ENCODE measurements around the gene GOT1.

The GOT1 gene

DNA sequence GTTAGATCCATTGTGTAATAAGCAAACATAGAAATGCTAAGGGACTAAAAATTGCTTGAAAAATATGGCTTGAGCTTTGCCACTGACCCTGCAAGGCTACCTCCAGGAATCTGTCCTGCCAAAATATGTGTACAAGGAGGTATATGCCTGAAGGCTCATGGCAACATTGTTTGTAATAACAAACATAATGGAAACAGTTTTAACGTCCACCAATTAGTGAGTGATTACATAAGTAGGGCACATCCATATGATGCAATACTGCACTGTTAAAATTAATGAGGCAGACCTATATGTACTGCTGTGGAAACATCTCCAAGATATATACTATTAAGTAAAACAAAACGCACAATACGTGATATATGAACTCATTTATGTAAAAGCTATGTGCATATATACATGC is 13.1 kb upstream of the GOT1 start:
- Histone ChIP-seq H3K14ac (ENCODE audit: low read length) (no peak overlapping the region), H2AFZ (ENCODE audit: insufficient read depth, low read length, poor library complexity) (no peak overlapping the region), H3K9ac (ENCODE audit: low read length) (no peak overlapping the region), H3K27me3 (ENCODE audit: insufficient read depth, low read length) (no peaks in the 10 kb centered on the region), H3K23ac (ENCODE audit: low read length) (no peak overlapping the region), H4K8ac (ENCODE audit: low read depth, low read length) (no peak overlapping the region), H3K9me3 (ENCODE audit: insufficient read depth, low read depth, low read length) (no peaks in the 10 kb centered on the region), H3K4me1 (ENCODE audit: control insufficient read depth in 1 of 2, insufficient read depth in 2 of 2, low read length in 2 of 2) (peaks cover 0 to 1% of the 10 kb centered on the region in 2 experiments), H2BK5ac (ENCODE audit: low read depth, low read length, poor library complexity) (no peak overlapping the region), H3K79me2 (ENCODE audit: control insufficient read depth, insufficient read depth, low read length, poor library complexity) (no peaks in the 10 kb centered on the region), H4K91ac (ENCODE audit: low read depth, low read length) (no peak overlapping the region), H3K4me2 (ENCODE audit: low read length) (no peak overlapping the region), H3K4me3 (ENCODE audit: low read depth, low read length) (no peak overlapping the region), H2BK120ac (ENCODE audit: insufficient read depth, low read length, poor library complexity) (no peak overlapping the region), H3K4ac (ENCODE audit: low read depth, low read length) (no peak overlapping the region), H3K36me3 (ENCODE audit: control insufficient read depth in 1 of 2, insufficient read depth in 2 of 2, low read length in 2 of 2) (no peaks in the 10 kb centered on the region), H4K12ac (ENCODE audit: low read depth, low read length) (no peak overlapping the region), H3K27ac (ENCODE audit: low read depth, low read length) (no peak overlapping the region), H2AK5ac (ENCODE audit: low read length) (no peak overlapping the region), H2BK12ac (ENCODE audit: low read length) (no peak overlapping the region), H3K18ac (ENCODE audit: low read length) (no peak overlapping the region), H3K79me1 (ENCODE audit: low read length) (no peaks in the 10 kb centered on the region)
- DNase-seq = peak; percentile 68 to 95
- no CpG with 5 or more reads among the region's 3 CpGs for WGBS (ENCODE audit: extremely low coverage, insufficient coverage, insufficient read length)

DNA sequence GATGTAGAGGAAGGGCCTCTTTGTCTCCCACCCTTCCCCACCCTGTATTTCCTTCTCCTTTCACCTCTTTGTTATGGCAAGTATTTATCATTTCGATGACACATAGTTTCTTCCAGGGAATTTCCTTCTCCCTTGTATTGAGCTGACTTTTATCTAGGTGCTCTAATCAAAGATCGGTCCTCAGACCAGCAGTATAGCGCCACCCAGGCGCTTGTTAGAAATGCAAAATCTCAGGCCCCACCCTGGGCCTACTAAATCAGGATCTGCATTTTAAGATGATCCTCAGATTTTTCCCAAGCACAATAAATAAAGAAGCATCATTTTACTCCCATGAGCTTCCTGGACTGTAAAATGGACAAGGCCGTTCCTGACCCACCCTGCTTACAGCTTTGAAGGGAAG is 12.0 kb upstream of the GOT1 start:
- no peak overlapping the region for H2BK12ac ChIP-seq (ENCODE audit: low read length)
- H3K79me2 ChIP-seq (ENCODE audit: control insufficient read depth, insufficient read depth, low read length, poor library complexity) = no peaks in the 10 kb centered on the region
- no peak overlapping the region for H3K4me3 ChIP-seq (ENCODE audit: low read depth, low read length)
- H3K36me3 ChIP-seq (ENCODE audit: control insufficient read depth in 1 of 2, insufficient read depth in 2 of 2, low read length in 2 of 2) = no peaks in the 10 kb centered on the region
- H4K12ac ChIP-seq (ENCODE audit: low read depth, low read length) = no peak overlapping the region
- no peak overlapping the region for H2AFZ ChIP-seq (ENCODE audit: insufficient read depth, low read length, poor library complexity)
- H3K4me2 ChIP-seq (ENCODE audit: low read length) = no peak overlapping the region
- H2BK120ac ChIP-seq (ENCODE audit: insufficient read depth, low read length, poor library complexity) = no peak overlapping the region
- no peak overlapping the region for H3K4ac ChIP-seq (ENCODE audit: low read depth, low read length)
- no peak overlapping the region for H2BK5ac ChIP-seq (ENCODE audit: low read depth, low read length, poor library complexity)
- H4K8ac ChIP-seq (ENCODE audit: low read depth, low read length) = no peak overlapping the region
- no peak for DNase-seq
- no peak overlapping the region for H3K18ac ChIP-seq (ENCODE audit: low read length)
- H3K14ac ChIP-seq (ENCODE audit: low read length) = no peak overlapping the region
- H3K9ac ChIP-seq (ENCODE audit: low read length) = no peak overlapping the region
- no peaks in the 10 kb centered on the region for H3K27me3 ChIP-seq (ENCODE audit: insufficient read depth, low read length)
- no peak overlapping the region for H3K27ac ChIP-seq (ENCODE audit: low read depth, low read length)
- H3K9me3 ChIP-seq (ENCODE audit: insufficient read depth, low read depth, low read length) = no peaks in the 10 kb centered on the region
- H4K91ac ChIP-seq (ENCODE audit: low read depth, low read length) = no peak overlapping the region
- WGBS (ENCODE audit: extremely low coverage, insufficient coverage, insufficient read length) = no CpG with 5 or more reads among the region's 5 CpGs
- peaks cover 0 to 1% of the 10 kb centered on the region in 2 experiments for H3K4me1 ChIP-seq (ENCODE audit: control insufficient read depth in 1 of 2, insufficient read depth in 2 of 2, low read length in 2 of 2)
- H2AK5ac ChIP-seq (ENCODE audit: low read length) = no peak overlapping the region
- H3K79me1 ChIP-seq (ENCODE audit: low read length) = no peaks in the 10 kb centered on the region
- no peak overlapping the region for H3K23ac ChIP-seq (ENCODE audit: low read length)

- Histone ChIP-seq H4K91ac (ENCODE audit: low read depth, low read length) (no peak overlapping the region), H3K4me1 (ENCODE audit: control insufficient read depth in 1 of 2, insufficient read depth in 2 of 2, low read length in 2 of 2) (no peaks in the 10 kb centered on the region), H2AFZ (ENCODE audit: insufficient read depth, low read length, poor library complexity) (no peak overlapping the region), H2AK5ac (ENCODE audit: low read length) (no peak overlapping the region), H3K4ac (ENCODE audit: low read depth, low read length) (no peak overlapping the region), H2BK12ac (ENCODE audit: low read length) (no peak overlapping the region), H3K9ac (ENCODE audit: low read length) (no peak overlapping the region), H4K8ac (ENCODE audit: low read depth, low read length) (no peak overlapping the region), H3K27me3 (ENCODE audit: insufficient read depth, low read length) (no peaks in the 10 kb centered on the region), H3K9me3 (ENCODE audit: insufficient read depth, low read depth, low read length) (no peaks in the 10 kb centered on the region), H3K36me3 (ENCODE audit: control insufficient read depth in 1 of 2, insufficient read depth in 2 of 2, low read length in 2 of 2) (no peaks in the 10 kb centered on the region), H3K18ac (ENCODE audit: low read length) (no peak overlapping the region), H2BK5ac (ENCODE audit: low read depth, low read length, poor library complexity) (no peak overlapping the region), H3K23ac (ENCODE audit: low read length) (no peak overlapping the region), H4K12ac (ENCODE audit: low read depth, low read length) (no peak overlapping the region), H3K79me1 (ENCODE audit: low read length) (no peaks in the 10 kb centered on the region), H3K79me2 (ENCODE audit: control insufficient read depth, insufficient read depth, low read length, poor library complexity) (no peaks in the 10 kb centered on the region), H3K4me3 (ENCODE audit: low read depth, low read length) (no peak overlapping the region), H3K27ac (ENCODE audit: low read depth, low read length) (no peak overlapping the region), H3K4me2 (ENCODE audit: low read length) (no peak overlapping the region), H3K14ac (ENCODE audit: low read length) (no peak overlapping the region), H2BK120ac (ENCODE audit: insufficient read depth, low read length, poor library complexity) (no peak overlapping the region)
- no CpG with 5 or more reads among the region's 2 CpGs for WGBS (ENCODE audit: extremely low coverage, insufficient coverage, insufficient read length)
- DNase-seq = no peak
These were observed 8.5 kb upstream of the GOT1 start for GRCh38 chr10:99438890-99439289.

- Histone ChIP-seq H3K79me1 (ENCODE audit: low read length) (peaks cover 2% of the 10 kb centered on the region), H4K8ac (ENCODE audit: low read depth, low read length) (no peak overlapping the region), H3K9ac (ENCODE audit: low read length) (no peak overlapping the region), H2BK120ac (ENCODE audit: insufficient read depth, low read length, poor library complexity) (no peak overlapping the region), H4K12ac (ENCODE audit: low read depth, low read length) (no peak overlapping the region), H3K4me1 (ENCODE audit: control insufficient read depth in 1 of 2, insufficient read depth in 2 of 2, low read length in 2 of 2) (peaks cover 0 to 4% of the 10 kb centered on the region in 2 experiments), H3K9me3 (ENCODE audit: insufficient read depth, low read depth, low read length) (no peaks in the 10 kb centered on the region), H3K23ac (ENCODE audit: low read length) (no peak overlapping the region), H3K79me2 (ENCODE audit: control insufficient read depth, insufficient read depth, low read length, poor library complexity) (no peaks in the 10 kb centered on the region), H3K27me3 (ENCODE audit: insufficient read depth, low read length) (no peaks in the 10 kb centered on the region), H2AFZ (ENCODE audit: insufficient read depth, low read length, poor library complexity) (no peak overlapping the region), H3K4ac (ENCODE audit: low read depth, low read length) (no peak overlapping the region), H3K27ac (ENCODE audit: low read depth, low read length) (no peak overlapping the region), H3K4me3 (ENCODE audit: low read depth, low read length) (no peak overlapping the region), H2AK5ac (ENCODE audit: low read length) (no peak overlapping the region), H3K4me2 (ENCODE audit: low read length) (no peak overlapping the region), H3K36me3 (ENCODE audit: control insufficient read depth in 1 of 2, insufficient read depth in 2 of 2, low read length in 2 of 2) (no peaks in the 10 kb centered on the region), H2BK5ac (ENCODE audit: low read depth, low read length, poor library complexity) (no peak overlapping the region), H2BK12ac (ENCODE audit: low read length) (no peak overlapping the region), H4K91ac (ENCODE audit: low read depth, low read length) (no peak overlapping the region), H3K18ac (ENCODE audit: low read length) (no peak overlapping the region), H3K14ac (ENCODE audit: low read length) (no peak overlapping the region)
- WGBS (ENCODE audit: extremely low coverage, insufficient coverage, insufficient read length) = no CpG with 5 or more reads among the region's 5 CpGs
- DNase-seq = peak; percentile 21 to 88
These were observed 5.7 kb upstream of the GOT1 start for GRCh38 chr10:99435986-99436638.

All from trophoblast cell (in vitro differentiated cells and primary cell).